ENCODE measurements around the gene RPGRIP1L.
A peak's percentile ranks its signal among the peaks of the same experiment; 100 is the strongest.

The RPGRIP1L gene

GRCh38 chr16:53744449-53744848 lies 40.8 kb upstream of the RPGRIP1L start:
- Mint-ChIP-seq H3K27me3 (ENCODE audit: low read depth) (no peaks in the 10 kb centered on the region), H3K9me3 (peaks cover 11% of the 10 kb centered on the region), H3K27ac (peak overlapping the region in 1 of 3 experiments; percentile 78), H3K36me3 (ENCODE audit: low read depth) (peaks cover 9% of the 10 kb centered on the region), H3K4me3 (no peak overlapping the region), H3K4me1 (peaks cover 9% of the 10 kb centered on the region)
- no peak for TF ChIP-seq CTCF (IDR thresholded peaks at IDR 0.05; ENCODE audit: unreplicated experiment in 3 of 3)

- peaks cover 9% of the 10 kb centered on the region for H3K36me3 Mint-ChIP-seq (ENCODE audit: low read depth)
- peaks cover 7% of the 10 kb centered on the region for H3K9me3 Mint-ChIP-seq
- no peak overlapping the region for H3K4me3 Mint-ChIP-seq
Observed at GRCh38 chr16:53743149-53743566, 39.5 kb upstream of the RPGRIP1L start.

GRCh38 chr16:53741546-53741945 lies 37.9 kb upstream of the RPGRIP1L start:
- peaks cover 14% of the 10 kb centered on the region for H3K4me1 Mint-ChIP-seq
- no peak overlapping the region for H3K4me3 Mint-ChIP-seq
- TF ChIP-seq CTCF (IDR thresholded peaks at IDR 0.05; ENCODE audit: unreplicated experiment in 3 of 3), result no peak
- H3K27ac Mint-ChIP-seq, result no peak overlapping the region
- H3K36me3 Mint-ChIP-seq (ENCODE audit: low read depth), result no peaks in the 10 kb centered on the region
- H3K27me3 Mint-ChIP-seq (ENCODE audit: low read depth), result no peaks in the 10 kb centered on the region
- H3K9me3 Mint-ChIP-seq, result no peaks in the 10 kb centered on the region

More at GRCh38 chr16:53743149-53743566, 39.5 kb upstream of the RPGRIP1L start:
- TF ChIP-seq CTCF (IDR thresholded peaks at IDR 0.05; ENCODE audit: unreplicated experiment in 3 of 3), result peak; percentile 40 to 47 (median 42)
- no peaks in the 10 kb centered on the region for H3K27me3 Mint-ChIP-seq (ENCODE audit: low read depth)
- H3K4me1 Mint-ChIP-seq, result peaks cover 9% of the 10 kb centered on the region
- no peak overlapping the region for H3K27ac Mint-ChIP-seq

- Mint-ChIP-seq H3K4me1 (peaks cover 18% of the 10 kb centered on the region), H3K9me3 (no peaks in the 10 kb centered on the region), H3K36me3 (ENCODE audit: low read depth) (no peaks in the 10 kb centered on the region), H3K4me3 (no peak overlapping the region), H3K27me3 (ENCODE audit: low read depth) (no peaks in the 10 kb centered on the region), H3K27ac (no peak overlapping the region)
- TF ChIP-seq CTCF (IDR thresholded peaks at IDR 0.05; ENCODE audit: unreplicated experiment in 3 of 3), result no peak
Observed at GRCh38 chr16:53740933-53741531, 37.4 kb upstream of the RPGRIP1L start.

- no peak for TF ChIP-seq CTCF (IDR thresholded peaks at IDR 0.05; ENCODE audit: unreplicated experiment in 3 of 3)
- Mint-ChIP-seq H3K4me1 (peaks cover 17% of the 10 kb centered on the region), H3K9me3 (no peaks in the 10 kb centered on the region), H3K4me3 (no peak overlapping the region), H3K27ac (no peak overlapping the region), H3K27me3 (ENCODE audit: low read depth) (no peaks in the 10 kb centered on the region), H3K36me3 (ENCODE audit: low read depth) (no peaks in the 10 kb centered on the region)
Observed at GRCh38 chr16:53740476-53740875, 36.8 kb upstream of the RPGRIP1L start.

- no peak overlapping the region for H3K4me3 Mint-ChIP-seq
- TF ChIP-seq CTCF (IDR thresholded peaks at IDR 0.05; ENCODE audit: unreplicated experiment in 3 of 3), result no peak
- H3K36me3 Mint-ChIP-seq (ENCODE audit: low read depth), result no peaks in the 10 kb centered on the region
- H3K27ac Mint-ChIP-seq, result no peak overlapping the region
- H3K4me1 Mint-ChIP-seq, result peaks cover 13% of the 10 kb centered on the region
- no peaks in the 10 kb centered on the region for H3K27me3 Mint-ChIP-seq (ENCODE audit: low read depth)
- no peaks in the 10 kb centered on the region for H3K9me3 Mint-ChIP-seq
Observed at GRCh38 chr16:53737552-53737951, 33.9 kb upstream of the RPGRIP1L start.
